Neuronal stem cell (in vitro differentiated cells): ENCODE results near the gene TXNL4A.
"Not testable (repeated sequence)": the region's sequence is repeated elsewhere in the genome, so short reads cannot be mapped to it uniquely, and the experiment has no call there.

ENCODE experiments used
- DNase-seq: peaks from one replicate; pipeline ENCODE4 v3.0.0-alpha.2; 2013; ENCODE audit warnings: low spot score
- H2AFZ ChIP-seq: one replicate; pipeline ENCODE4 v1.6.1; 2013; ENCODE audit warnings: mild to moderate bottlenecking, low read length, inconsistent platforms
- H2AK5ac ChIP-seq: 2 replicates; pipeline ENCODE4 v1.6.1; 2013; ENCODE audit warnings: low read depth, mild to moderate bottlenecking, inconsistent platforms, low read length, moderate library complexity, mixed read lengths
- H2BK120ac ChIP-seq: 2 replicates; pipeline ENCODE4 v1.6.1; 2013; ENCODE audit warnings: low read depth, mild to moderate bottlenecking, inconsistent platforms, low read length, moderate library complexity, mixed read lengths
- H2BK12ac ChIP-seq: one replicate; pipeline ENCODE4 v1.6.1; 2013; ENCODE audit warnings: low read length, inconsistent platforms
- H2BK15ac ChIP-seq: 2 replicates; pipeline ENCODE4 v1.6.1; 2013; ENCODE audit warnings: mild to moderate bottlenecking, low read length, inconsistent platforms, mixed read lengths
- H2BK5ac ChIP-seq: one replicate; pipeline ENCODE4 v1.6.1; 2013; ENCODE audit warnings: inconsistent platforms, mild to moderate bottlenecking, low read length, moderate library complexity
- H3K14ac ChIP-seq: one replicate; pipeline ENCODE4 v1.6.1; 2013; ENCODE audit warnings: low read length, inconsistent platforms
- H3K18ac ChIP-seq: 2 replicates; pipeline ENCODE4 v1.6.1; 2013; ENCODE audit warnings: low read length, inconsistent platforms
- H3K23ac ChIP-seq: 2 replicates; pipeline ENCODE4 v1.6.1; 2013; ENCODE audit warnings: low read depth, mild to moderate bottlenecking, mixed read lengths, low read length, inconsistent platforms; ENCODE audit not compliant: poor library complexity
- H3K27ac ChIP-seq: replicated peaks from 3 replicates; pipeline ENCODE4 v1.5.1; 2013; ENCODE audit warnings: low read length, inconsistent platforms
- H3K27me3 ChIP-seq, 3 experiments: 2 replicates each; pipeline ENCODE4 v1.6.1; 2013; ENCODE audit warnings: low read length in 3 of 3, mild to moderate bottlenecking in 2 of 3, inconsistent platforms in 1 of 3, low read depth in 1 of 3, mixed read lengths in 1 of 3, moderate library complexity in 1 of 3; ENCODE audit not compliant: control insufficient read depth in 3 of 3, insufficient read depth in 3 of 3
- H3K36me3 ChIP-seq, 2 donors: replicated peaks in 1 of 2; 2 replicates each; pipeline ENCODE4 v1.6.1; 2013; ENCODE audit warnings: low read length in 2 of 2; ENCODE audit not compliant: control insufficient read depth in 2 of 2, insufficient read depth in 2 of 2
- H3K4ac ChIP-seq: 2 replicates; pipeline ENCODE4 v1.6.1; 2013; ENCODE audit warnings: inconsistent platforms, mild to moderate bottlenecking, low read length, moderate library complexity
- H3K4me1 ChIP-seq, 2 donors: 1 replicate in 1 of 2; 2 replicates in 1 of 2; pipeline ENCODE4 v1.6.1; 2013; ENCODE audit warnings: low read length in 2 of 2, low read depth in 1 of 2; ENCODE audit not compliant: control insufficient read depth in 2 of 2, insufficient read depth in 1 of 2
- H3K4me2 ChIP-seq: one replicate; pipeline ENCODE4 v1.6.1; 2013; ENCODE audit warnings: mild to moderate bottlenecking, low read length, inconsistent platforms; ENCODE audit not compliant: insufficient read depth, poor library complexity, severe bottlenecking
- H3K4me3 ChIP-seq, 2 donors: 2 replicates each; pipeline ENCODE4 v1.5.1; 2013; ENCODE audit warnings: low read length in 2 of 2, mild to moderate bottlenecking in 2 of 2, inconsistent platforms in 1 of 2, moderate library complexity in 1 of 2
- H3K79me1 ChIP-seq: one replicate; pipeline ENCODE4 v1.6.1; 2013; ENCODE audit warnings: low read depth, mild to moderate bottlenecking, inconsistent platforms, low read length, moderate library complexity
- H3K9ac ChIP-seq: one replicate; pipeline ENCODE4 v1.6.1; 2013; ENCODE audit warnings: mild to moderate bottlenecking, low read depth, low read length, inconsistent platforms; ENCODE audit not compliant: poor library complexity
- H3K9me3 ChIP-seq, 2 donors: replicated peaks in 1 of 2; 2 replicates each; pipeline versions ENCODE3 to v1.6.1; 2013; ENCODE audit warnings: low read length in 2 of 2, mild to moderate bottlenecking in 2 of 2, inconsistent platforms in 1 of 2, low read depth in 1 of 2, mixed read lengths in 1 of 2, moderate library complexity in 1 of 2; ENCODE audit not compliant: control insufficient read depth in 2 of 2, insufficient read depth in 1 of 2
- H4K8ac ChIP-seq: one replicate; pipeline ENCODE4 v1.6.1; 2013; ENCODE audit warnings: low read depth, mild to moderate bottlenecking, inconsistent platforms, low read length, moderate library complexity
- H4K91ac ChIP-seq: one replicate; pipeline ENCODE4 v1.6.1; 2013; ENCODE audit warnings: low read length, low read depth, mild to moderate bottlenecking, inconsistent platforms; ENCODE audit not compliant: poor library complexity
- WGBS, 2 donors: extraction: QIAGEN DNeasy Blood & Tissue Kit; methylation state at CpG; one replicate each; pipeline ENCODE4 v1.1.7; 2013; ENCODE audit warnings: missing lambda C conversion rate in 2 of 2, mixed read lengths in 1 of 2; ENCODE audit not compliant: insufficient read length in 2 of 2, insufficient replicate concordance in 1 of 2; ENCODE audit errors: extremely low coverage in 2 of 2; 5-methylcytosine and 5-hydroxymethylcytosine counted together

Gene TXNL4A

GRCh38 chr18:80034068-80034851 lies 45.9 kb upstream of the TXNL4A start, which contains the start of gene RBFA:
Gene RBFA (plus strand): TSS chr18:80034434. CDS start chr18:80034496, 62 bp downstream.
- H2BK120ac ChIP-seq: no peak within 1 kb of the TSS
- H3K4ac ChIP-seq: no peak within 1 kb of the TSS
- peak within 1 kb of the TSS; percentile 82 for H3K23ac ChIP-seq
- DNase-seq: peak; percentile 97
- H3K79me1 ChIP-seq: peaks cover 5% of the 10 kb centered on the region
- peak within 1 kb of the TSS; percentile 46 for H2BK5ac ChIP-seq
- H4K8ac ChIP-seq: no peak within 1 kb of the TSS
- H2AK5ac ChIP-seq: peak within 1 kb of the TSS; percentile 89
- no peak within 1 kb of the TSS for H2BK12ac ChIP-seq
- no peak within 1 kb of the TSS for H4K91ac ChIP-seq
- peak within 1 kb of the TSS; percentile 96 for H2AFZ ChIP-seq
- H3K4me1 ChIP-seq: peaks cover 7 to 9% of the 10 kb centered on the region in 2 donors
- peak within 1 kb of the TSS; percentile 91 for H3K9ac ChIP-seq
- H3K9me3 ChIP-seq: no peaks in the 10 kb centered on the region
- H3K27ac ChIP-seq: peak within 1 kb of the TSS; percentile 90
- whole genome bisulfite sequencing, 2 donors: no CpG with 5 or more reads among the region's 99 CpGs
- H2BK15ac ChIP-seq: peak within 1 kb of the TSS; percentile 62
- peaks cover 8 to 25% of the 10 kb centered on the region in 2 donors for H3K36me3 ChIP-seq
- H3K18ac ChIP-seq: peak within 1 kb of the TSS; percentile 96
- H3K4me3 ChIP-seq: peak within 1 kb of the TSS; percentile 86 to 97
- peak within 1 kb of the TSS; percentile 12 for H3K14ac ChIP-seq
- peak within 1 kb of the TSS; percentile 89 for H3K4me2 ChIP-seq
- no peaks in the 10 kb centered on the region for H3K27me3 ChIP-seq

- Histone ChIP-seq H3K9ac (peak overlapping the region; percentile 91), H3K18ac (peak overlapping the region; percentile 96), H4K91ac (peak overlapping the region; percentile 19), H2BK120ac (no peak overlapping the region), H3K27ac (peak overlapping the region; percentile 64), H3K79me1 (peaks cover 5% of the 10 kb centered on the region), H3K27me3 (no peaks in the 10 kb centered on the region), H2AK5ac (peak overlapping the region; percentile 89), H3K9me3 (no peaks in the 10 kb centered on the region), H3K14ac (peak overlapping the region; percentile 12), H2BK5ac (peak overlapping the region; percentile 46), H4K8ac (no peak overlapping the region), H2BK15ac (peak overlapping the region; percentile 46), H3K4me1 (peaks cover 7 to 9% of the 10 kb centered on the region in 2 donors), H3K23ac (peak overlapping the region; percentile 22), H2BK12ac (no peak overlapping the region), H3K4ac (no peak overlapping the region), H2AFZ (peak overlapping the region; percentile 96), H3K36me3 (peaks cover 8 to 17% of the 10 kb centered on the region in 2 donors), H3K4me3 (peak overlapping the region; percentile 78 to 85), H3K4me2 (peak overlapping the region; percentile 89)
- WGBS, 2 donors: no CpG with 5 or more reads among the region's 90 CpGs
- DNase-seq: no peak
Observed at GRCh38 chr18:80033181-80034067, 45.1 kb upstream of the TXNL4A start.

- no peak overlapping the region for H3K14ac ChIP-seq
- WGBS, 2 donors: no CpG with 5 or more reads among the region's 1 CpG
- H2BK5ac ChIP-seq: no peak overlapping the region
- no peak overlapping the region for H4K91ac ChIP-seq
- no peak overlapping the region for H3K4me2 ChIP-seq
- no peak overlapping the region for H2BK15ac ChIP-seq
- no peak overlapping the region for H4K8ac ChIP-seq
- H3K4me3 ChIP-seq: no peak overlapping the region
- peaks cover 0 to 2% (median 0%) of the 10 kb centered on the region in 3 experiments for H3K27me3 ChIP-seq
- peaks cover 2 to 3% of the 10 kb centered on the region in 2 donors for H3K4me1 ChIP-seq
- no peak overlapping the region for H2BK120ac ChIP-seq
- H3K18ac ChIP-seq: no peak overlapping the region
- no peak overlapping the region for H3K23ac ChIP-seq
- no peak overlapping the region for H3K9ac ChIP-seq
- H2BK12ac ChIP-seq: no peak overlapping the region
- H2AK5ac ChIP-seq: no peak overlapping the region
- no peak overlapping the region for H2AFZ ChIP-seq
- no peaks in the 10 kb centered on the region for H3K79me1 ChIP-seq
- no peak overlapping the region for H3K27ac ChIP-seq
- no peak overlapping the region for H3K4ac ChIP-seq
- H3K9me3 ChIP-seq: peaks cover 8 to 19% of the 10 kb centered on the region in 2 donors
- DNase-seq: no peak
- H3K36me3 ChIP-seq: no peaks in the 10 kb centered on the region
Observed at GRCh38 chr18:80029690-80030089, 41.3 kb upstream of the TXNL4A start.

GRCh38 chr18:80027719-80028118 lies 39.4 kb upstream of the TXNL4A start:
- not testable (repeated sequence) for H2AFZ ChIP-seq, H2BK5ac ChIP-seq, H3K4me3 ChIP-seq, H3K36me3 ChIP-seq, H3K79me1 ChIP-seq, H3K14ac ChIP-seq, H3K27me3 ChIP-seq, H3K4ac ChIP-seq, H2AK5ac ChIP-seq, DNase-seq, H3K23ac ChIP-seq, H3K4me1 ChIP-seq, H4K8ac ChIP-seq, H2BK120ac ChIP-seq, H3K9ac ChIP-seq, H3K4me2 ChIP-seq, H2BK12ac ChIP-seq, H4K91ac ChIP-seq, H3K18ac ChIP-seq, H3K27ac ChIP-seq, H2BK15ac ChIP-seq
- peaks cover 12 to 30% of the 10 kb centered on the region in 2 donors for H3K9me3 ChIP-seq
